Stimulated activated CD8-positive, alpha-beta memory T cell treated with anti-CD3 and anti-CD28 coated beads, Interleukin-4, amount 100 ng/mL, for 4 hours (primary cell): ENCODE results near the gene CYP2F1.
"Not testable (repeated sequence)": the region's sequence is repeated elsewhere in the genome, so short reads cannot be mapped to it uniquely, and the experiment has no call there.

Experiments used
- DNase-seq, 2 donors: peaks; one replicate each; pipeline ENCODE4 v3.0.0-alpha.2; 2020; ENCODE audit warnings: low read depth in 2 of 2, low spot score in 1 of 2

CYP2F1 gene

DNA sequence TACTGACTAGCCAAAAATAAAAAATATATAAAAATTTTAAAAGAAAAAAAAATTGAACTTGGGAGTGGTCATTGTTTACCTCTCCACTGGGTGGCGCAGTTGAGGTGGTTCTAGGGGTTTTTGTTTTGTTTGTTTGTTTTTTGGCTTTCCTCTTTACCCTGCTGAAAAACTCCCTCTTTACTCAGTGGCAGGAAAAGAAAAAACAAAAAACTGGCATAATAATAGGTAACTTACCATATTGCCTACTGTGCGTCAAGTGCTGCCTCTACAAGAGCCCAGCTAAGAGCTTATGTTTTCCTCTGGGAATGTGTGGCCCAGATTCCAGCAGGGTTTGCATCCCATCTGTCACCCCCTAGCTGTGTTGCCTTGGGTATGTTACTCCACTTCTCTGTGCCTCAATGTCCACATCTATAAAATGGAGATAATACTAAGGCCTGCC is 12.6 kb downstream of the CYP2F1 start:
- not testable (repeated sequence) for DNase-seq

DNA sequence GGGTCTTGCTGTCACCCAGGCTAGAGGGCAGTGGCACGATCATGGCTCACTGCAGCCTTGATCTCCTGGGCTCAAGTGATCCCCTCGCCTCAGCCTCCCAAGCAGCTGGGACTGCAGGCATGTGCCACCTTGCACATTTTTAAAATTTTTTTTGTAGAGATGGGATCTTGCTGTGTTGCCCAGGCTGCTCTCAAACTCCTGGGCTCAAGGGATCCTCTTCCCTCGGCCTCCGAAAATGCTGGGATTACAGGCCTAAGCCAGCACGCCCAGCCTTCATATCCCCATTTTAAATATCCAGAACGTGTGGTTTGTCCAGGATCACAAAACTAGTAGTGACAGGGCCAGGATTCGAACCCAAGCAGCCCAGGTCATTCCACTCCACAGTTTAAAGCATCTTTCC is 13.1 kb downstream of the CYP2F1 start:
- DNase-seq, result not testable (repeated sequence)

DNA sequence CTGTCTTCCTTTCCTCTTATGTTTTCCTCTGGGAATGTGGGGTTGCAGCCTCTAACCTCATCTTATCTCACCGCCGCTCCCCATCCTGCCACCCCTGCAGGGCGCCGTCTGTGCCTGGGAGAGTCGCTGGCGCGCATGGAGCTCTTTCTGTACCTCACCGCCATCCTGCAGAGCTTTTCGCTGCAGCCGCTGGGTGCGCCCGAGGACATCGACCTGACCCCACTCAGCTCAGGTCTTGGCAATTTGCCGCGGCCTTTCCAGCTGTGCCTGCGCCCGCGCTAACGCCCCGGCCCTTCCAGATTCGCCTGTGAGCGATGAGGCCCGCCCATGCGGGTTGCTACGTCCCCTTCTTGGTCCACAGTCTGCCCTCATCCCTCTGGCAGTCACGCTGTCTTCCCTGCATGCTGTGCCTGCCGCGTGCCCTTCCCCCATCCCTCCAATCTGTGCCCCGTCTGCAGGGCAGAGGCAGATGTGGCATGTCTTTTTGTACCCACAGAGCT is 13.6 kb downstream of the CYP2F1 start:
- peak; percentile 51 to 53 for DNase-seq

DNA sequence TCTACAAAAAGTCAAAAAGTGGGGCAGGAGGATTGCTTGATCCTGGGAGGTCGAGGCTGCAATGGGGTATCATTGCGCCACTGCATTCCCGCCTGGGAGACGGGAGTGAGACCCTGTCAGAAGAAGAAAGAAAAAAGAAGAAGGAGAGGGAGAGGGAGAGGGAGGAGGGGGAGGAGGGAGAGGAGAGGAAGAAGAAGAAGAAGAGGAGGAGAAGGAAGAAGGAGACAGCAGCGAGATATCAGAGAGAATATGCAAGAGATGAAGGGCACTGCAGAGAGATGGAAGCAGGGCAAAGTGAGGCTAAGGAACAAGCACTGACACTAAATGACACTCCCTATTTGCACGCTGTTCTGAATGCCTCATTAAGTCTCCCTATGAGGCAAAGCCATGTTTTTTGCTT is 14.5 kb downstream of the CYP2F1 start:
- DNase-seq, result no peak

DNA sequence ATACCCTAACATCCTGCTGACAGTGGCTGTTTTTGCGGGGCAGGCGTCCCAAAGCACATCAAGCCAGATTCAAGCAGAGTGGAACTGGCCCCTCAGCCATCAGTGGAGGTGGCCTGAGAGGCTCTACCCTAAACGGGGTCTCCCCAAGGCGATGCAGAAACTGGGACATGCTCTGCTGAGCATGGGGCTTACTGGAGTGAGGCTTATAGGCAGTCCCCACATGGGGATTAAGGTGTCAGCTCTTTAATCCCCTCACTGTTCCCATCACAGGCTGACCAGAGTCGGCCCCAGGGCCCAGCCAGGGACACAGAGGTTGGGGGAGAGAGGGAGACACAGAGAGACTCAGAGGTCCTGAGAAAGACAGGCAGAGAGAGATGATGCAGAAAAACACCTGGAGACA is 17.0 kb downstream of the CYP2F1 start:
- DNase-seq, result no peak

DNA sequence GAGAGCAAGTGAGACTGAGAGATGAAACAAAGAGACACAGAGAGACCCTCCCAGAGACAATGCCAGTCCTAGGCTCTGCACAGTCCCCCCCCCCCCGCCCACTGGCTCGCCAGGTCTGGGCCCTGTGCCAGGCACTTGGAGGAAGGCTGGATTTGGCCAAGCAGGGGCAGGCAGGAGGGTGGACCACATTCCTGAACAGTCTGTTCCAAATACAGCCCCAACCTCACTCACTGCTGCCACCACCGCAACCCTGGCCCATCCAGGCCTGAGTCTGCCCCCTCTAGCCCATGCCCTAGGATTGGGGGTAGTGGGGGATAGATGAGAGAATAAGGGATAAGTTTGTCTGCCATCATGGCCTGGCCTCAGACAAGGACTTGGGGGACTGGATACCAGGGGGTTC is 19.0 kb downstream of the CYP2F1 start:
- DNase-seq, result no peak

DNA sequence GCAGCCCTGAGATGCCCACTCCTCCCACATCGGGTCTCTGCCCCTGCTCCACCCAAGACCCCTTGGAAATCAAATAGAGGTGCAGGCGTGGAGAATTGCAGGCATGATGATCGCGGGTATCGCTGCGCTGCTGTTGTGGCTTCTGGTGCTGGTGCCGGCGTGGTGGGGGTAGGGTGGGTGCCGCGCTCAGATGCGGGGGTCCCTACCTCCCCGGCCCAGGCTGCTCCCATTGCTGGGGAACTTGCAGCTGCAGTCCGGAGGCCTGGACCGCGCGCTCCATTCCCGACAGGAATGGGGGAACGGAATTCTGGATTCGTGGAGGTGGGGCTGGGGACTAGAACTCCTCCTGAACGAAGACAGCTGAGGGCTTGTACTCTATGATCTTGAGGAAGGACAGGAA is 20.4 kb downstream of the CYP2F1 start:
- DNase-seq, result no peak

DNA sequence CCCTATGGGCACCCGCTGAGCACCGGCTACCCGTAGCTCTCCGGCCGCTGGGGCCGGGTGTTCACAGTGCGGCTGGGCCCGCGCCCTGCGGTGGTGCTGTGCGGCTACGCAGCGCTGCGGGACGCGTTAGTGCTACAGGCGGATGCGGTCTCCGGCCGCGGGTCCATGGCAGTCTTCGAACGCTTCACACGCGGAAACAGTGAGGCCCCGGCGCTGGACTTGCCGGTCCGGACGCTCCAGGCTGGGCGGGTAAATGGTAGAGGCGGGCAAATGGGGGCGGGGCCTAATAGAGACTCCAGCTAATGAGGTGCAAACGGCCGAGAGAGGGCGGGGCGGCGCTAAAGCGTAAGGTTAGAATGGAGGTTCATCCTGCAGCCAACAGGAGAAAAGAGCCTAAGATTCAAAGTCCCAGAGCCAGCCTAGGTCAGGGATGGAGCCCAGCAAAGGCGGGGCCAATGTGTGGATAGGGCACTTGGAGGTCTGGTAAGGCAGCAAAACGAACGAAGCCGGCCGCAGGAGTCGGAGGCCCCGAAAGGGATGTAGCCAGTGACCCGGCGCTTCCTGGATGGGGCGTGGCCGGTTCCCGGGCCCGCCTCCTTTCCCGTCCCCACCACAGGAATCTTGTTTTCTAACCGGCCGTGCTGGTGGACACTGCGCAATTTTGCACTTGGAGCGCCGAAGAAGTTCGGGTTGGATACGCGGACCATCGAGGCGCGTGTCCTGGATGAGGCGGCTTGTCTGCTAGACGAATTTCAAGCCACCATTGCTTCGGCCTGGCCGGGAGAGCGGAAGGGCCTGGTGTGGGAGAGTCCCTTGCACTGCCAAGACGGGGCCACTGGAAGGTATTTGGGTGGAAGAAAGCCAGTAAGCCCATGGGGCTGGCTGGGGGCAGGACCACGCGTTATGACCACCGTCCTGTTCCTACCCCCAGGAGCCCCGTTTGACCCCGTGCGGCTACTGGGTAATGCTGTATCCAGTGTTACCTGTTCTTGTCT is 21.5 kb downstream of the CYP2F1 start:
- DNase-seq, result not testable (repeated sequence)

DNA sequence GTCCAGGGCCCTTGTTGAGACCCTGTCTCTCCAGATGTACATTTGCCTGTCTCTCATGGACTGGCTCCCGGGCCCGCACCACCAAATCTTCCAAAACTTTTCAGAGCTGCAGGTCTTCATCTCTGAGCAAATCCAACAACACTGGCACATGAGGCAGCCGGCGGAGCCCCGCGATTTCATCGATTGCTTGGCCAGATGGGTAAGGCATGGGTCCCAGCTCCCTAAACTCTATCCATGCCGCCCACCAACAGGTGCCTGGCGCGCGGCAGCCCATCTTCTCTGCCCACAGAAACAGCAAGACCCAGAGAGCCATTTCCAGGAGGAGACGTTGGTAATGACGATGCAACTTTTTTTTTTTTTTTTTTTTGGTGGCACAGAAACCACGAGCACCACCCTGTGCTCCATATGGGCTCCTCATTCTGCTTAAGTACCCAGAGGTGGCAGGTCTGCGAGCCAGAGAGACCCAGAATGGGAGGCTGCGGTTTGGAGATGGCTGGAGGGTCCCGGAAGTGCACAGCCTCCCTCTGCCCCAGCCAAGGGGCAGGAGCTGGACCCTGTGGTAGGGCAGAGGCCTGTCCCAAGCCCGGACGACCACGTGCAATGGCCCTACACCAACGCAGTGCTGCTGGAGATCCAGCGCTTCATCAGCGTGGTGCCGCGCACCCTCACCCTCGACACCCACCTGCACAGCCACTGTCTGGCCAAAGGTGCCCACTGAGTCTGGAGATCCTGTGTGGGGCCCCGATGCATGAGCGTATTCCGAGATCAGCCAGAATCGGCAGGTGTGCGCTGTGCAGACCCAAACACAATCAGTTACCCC is 22.6 kb downstream of the CYP2F1 start:
- no peak for DNase-seq

DNA sequence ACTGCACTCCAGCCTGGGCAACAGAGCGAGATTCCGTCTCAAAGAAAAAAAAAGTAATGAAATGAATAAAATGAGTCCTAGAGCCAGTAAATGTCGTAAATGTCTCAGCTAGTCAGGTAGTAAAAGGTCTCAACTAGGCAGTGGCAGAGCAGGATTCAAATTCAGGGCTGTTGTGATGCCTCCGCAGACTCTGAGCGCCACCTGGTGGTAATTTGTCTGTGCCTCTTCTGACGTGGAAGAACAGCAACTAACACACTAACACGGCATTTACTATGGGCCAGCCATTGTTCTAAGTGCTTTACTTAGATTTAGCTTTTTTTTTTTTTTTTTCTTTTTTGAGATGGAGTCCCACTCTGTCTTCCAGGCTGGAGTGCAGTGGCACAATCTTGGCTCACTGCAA is 30.2 kb downstream of the CYP2F1 start:
- peak; percentile 63 to 88 for DNase-seq

DNA sequence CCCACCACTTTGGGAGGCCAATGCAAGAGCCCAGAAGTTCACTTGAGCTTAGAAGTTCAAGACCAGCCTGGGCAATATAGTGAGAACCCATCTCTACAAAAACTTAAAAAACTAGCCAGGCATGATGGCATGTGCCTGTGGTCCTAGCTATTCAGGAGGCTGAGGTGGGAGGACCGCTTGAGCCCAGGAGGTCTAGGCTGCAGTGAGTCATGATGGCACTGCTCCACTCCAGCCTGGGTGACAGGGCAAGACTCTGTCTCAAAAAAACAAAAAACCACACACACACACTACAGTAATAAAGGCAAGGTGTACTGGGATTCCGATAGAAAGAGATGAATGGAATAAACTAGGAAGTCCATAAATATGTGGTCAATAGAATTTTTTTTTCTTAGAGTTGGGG is 35.6 kb downstream of the CYP2F1 start:
- DNase-seq, result no peak

DNA sequence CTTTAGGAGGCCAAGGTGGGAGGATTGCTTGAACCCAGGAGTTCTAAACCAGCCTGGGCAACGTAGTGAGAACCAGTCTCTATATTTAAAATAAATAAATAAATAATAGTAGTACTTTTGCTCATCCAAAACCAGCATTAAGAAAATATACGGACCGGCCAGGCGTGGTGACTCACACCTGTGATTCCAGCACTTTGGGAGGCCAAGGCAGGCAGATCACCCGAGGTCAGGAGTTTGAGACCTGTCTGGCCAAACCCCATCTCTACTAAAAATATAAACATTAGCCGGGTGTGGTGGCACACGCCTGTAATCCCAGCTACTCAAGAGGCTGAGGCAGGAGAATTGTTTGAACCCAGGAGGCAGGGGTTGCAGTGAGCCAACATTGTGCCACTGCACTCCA is 36.8 kb downstream of the CYP2F1 start:
- not testable (repeated sequence) for DNase-seq

DNA sequence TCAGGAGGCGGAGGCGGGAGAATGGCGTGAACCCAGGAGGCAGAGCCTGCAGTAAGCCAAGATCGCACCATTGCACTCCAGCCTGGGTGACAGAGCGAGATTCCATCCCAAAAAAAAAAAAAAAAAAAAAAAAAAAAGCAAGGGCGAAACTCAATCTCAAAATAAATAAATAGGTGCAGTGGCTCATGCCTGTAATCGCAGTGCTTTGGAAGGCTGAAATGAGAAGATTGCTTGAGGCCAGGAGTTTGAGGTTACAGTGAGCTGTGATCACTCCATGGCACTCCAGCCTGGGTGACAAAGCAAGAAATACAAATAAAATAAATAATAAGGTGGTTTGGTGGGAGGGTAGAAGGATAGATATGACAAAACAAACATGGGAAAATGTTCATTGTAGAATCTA is 39.8 kb downstream of the CYP2F1 start:
- DNase-seq, result no peak

DNA sequence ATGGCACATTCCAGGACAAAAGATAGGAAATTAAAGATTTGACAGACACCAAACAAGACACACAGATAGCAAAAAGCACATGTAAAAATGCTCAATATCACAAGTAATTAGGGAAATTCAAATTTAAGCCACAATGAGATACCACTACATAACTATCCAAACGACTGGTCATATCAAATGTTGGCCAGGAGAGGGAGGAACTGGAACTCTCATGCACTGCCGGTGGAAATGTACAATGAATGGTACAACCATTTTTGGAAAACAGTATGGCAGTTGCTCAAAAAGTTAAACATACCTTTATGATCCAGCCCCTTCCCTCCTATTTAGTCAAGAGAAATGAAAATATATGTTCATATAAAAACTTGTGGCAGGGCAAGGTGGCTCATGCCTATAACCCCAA is 42.0 kb downstream of the CYP2F1 start:
- no peak for DNase-seq

DNA sequence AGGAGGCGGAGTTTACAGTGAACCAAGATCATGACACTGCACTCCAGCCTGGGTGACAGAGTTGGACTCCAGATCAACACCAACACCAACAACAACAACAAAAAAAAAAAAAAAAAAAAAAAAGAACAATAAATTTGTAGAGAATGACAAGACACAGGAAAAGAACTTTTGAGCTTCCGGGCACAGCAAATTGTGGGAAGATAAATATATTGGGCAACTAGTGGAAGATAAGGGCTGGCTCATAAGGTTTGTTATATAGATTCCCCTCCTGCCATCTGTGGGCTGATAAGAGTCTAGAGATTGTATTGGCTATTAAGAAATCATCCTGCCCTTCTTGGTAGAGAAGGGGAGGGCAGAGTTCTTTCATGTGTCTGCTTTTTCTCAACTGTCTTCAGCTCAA is 45.6 kb downstream of the CYP2F1 start:
- DNase-seq, result no peak

DNA sequence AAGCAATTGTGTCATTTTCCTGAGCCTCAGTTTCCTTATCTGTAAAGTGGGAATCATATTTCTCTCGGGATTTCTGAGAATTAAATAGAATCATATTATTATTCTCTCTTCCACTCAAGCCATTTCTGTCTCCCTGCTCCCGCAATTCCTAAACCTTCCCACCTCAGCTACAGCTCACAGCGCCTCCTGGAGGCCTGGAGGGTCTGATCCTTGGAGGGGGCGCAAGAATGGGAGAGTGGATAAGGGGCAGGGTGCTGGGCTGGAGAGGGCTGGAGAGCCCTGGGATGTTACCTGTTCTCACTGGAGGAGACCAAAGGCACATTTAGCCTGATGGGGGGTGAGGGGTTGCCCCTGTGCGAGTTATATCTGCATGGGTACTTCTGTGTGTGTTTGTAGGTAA is 47.7 kb downstream of the CYP2F1 start:
- DNase-seq, result no peak

DNA sequence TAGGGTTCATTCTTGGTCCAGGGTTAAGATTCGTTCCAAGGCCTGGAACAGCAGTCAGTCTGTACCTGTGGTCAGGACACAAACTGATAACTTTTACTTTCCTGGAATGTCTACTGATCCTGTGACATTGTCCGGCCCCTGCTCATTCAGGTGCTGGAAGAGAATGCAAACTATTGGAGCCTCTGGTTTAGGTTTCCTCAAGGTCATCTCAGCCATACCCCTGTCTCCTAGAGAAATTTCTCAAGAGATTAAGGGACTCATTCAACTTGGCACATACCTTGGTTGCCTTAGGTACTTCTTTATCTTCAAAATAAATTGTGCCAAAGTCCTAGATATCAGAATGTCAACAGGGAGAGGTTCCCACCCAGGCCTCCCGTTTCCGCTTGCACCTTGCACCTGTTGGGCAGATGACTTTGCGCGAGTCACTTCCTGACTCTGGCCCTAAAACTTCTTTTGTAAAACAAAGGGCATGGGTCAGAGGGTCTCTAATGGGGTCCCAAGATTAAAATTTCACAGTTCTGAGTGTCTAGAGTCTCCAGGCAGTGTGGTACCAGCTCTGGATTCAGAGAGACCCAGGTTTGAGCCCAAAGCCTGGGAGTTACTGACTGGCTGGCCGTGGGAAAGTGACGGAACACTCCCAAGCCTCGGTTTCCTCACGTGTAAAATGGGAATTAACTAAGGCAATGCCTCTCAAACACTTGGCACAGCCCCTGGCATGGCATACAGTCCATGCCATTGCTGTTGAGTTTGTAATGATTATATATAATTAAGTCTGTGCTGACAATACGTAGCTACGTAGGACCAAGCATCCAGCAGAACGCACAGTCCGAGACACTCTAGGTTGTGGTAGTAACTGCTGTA is 52.9 kb downstream of the CYP2F1 start:
- no peak for DNase-seq

DNA sequence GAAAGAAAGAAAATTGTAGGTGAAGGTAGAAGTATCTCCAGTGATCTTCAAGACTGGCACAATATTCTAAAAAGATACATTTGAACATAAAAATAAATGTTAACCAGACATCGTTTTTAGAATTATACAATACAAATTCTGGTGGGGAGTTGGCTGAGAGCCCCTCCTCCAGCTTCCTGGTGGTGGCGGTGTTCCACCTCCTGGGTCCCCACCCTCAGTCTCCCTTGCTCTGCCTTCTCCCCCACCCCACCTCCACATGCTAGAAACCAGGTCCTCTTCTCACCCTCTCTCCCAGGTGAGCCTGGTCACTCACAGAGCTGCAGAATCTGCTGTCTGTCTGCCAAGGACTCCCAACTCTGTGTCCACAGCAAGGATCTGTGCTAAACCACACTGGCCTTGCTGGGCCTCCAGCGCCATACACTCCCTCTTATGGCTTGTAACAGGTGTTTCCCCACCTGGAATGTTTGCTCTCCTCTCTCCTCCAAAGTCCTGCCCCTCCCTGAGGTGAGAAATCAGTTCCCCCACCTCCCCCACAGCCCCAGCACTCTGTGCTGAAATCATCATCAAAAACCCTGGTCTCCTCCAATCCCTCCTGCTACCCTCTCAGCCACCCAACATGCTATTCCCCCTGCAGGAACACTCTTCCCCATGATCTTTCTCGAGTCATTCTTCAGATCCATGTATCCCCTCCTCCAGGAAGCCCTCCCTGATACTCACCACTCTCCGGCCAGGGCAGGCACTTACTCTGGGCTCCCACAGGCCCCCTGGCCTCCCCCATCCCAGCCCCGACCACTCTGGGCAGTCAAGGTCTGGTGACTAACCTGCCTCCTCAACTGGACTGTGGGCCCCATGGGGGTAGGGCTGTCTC is 58.3 kb downstream of the CYP2F1 start:
- no peak for DNase-seq

DNA sequence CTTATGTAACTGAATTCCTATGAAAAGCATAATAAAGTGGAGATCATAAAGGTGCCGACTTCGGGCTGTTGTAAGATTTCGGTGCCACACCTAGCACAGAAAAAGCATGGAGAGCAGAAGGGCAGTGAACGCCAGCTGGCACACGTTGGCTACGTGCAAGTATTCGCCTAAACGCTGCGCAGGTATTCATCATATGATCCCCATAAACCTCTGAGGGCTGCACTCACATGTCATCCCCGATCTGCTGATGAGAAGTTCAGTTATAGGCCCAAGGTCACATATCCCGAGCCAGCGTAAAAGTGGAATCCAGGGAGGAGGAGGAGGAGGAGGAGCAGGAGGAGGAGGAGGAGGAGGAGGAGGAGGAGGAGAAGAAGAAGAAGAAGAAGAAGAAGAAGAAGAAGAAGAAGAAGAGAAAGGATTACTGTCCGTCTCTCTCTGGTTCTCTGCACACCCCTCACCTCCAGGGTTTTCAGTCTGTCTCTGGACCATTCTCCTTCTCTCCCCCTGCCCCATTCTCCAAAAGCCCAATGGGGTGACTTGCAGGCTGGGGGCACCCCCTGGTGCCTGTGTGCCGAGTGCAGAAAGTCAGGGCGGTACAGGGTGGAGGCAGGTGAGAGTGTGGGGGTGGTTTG is 60.2 kb downstream of the CYP2F1 start:
- no peak for DNase-seq
